Astrocyte of the cerebellum (primary cell): ENCODE data around the gene MBOAT7.
A peak's percentile ranks its signal among the peaks of the same experiment; 100 is the strongest.

Experiments used
- DNase-seq: peaks from one replicate; pipeline ENCODE4 v3.0.0-alpha.2; 2011; ENCODE audit warnings: low read depth
- H3K4me3 ChIP-seq: 2 replicates; pipeline ENCODE4 v1.5.1; 2011; ENCODE audit warnings: mild to moderate bottlenecking, low read depth, low read length, moderate library complexity
- in situ Hi-C: cut with HindIII; loops from 2 replicates; pipeline ENCODE4 v1.10.0; 2017; ENCODE audit warnings: low sequenced_read_pairs
- TF ChIP-seq, protein P1 (sequence below): IDR thresholded peaks from 2 replicates; pipeline ENCODE4 v1.5.1; 2012; ENCODE audit warnings: low read length, low read depth, moderate library complexity, mild to moderate bottlenecking; ENCODE audit errors: missing control alignments

Gene MBOAT7

DNA sequence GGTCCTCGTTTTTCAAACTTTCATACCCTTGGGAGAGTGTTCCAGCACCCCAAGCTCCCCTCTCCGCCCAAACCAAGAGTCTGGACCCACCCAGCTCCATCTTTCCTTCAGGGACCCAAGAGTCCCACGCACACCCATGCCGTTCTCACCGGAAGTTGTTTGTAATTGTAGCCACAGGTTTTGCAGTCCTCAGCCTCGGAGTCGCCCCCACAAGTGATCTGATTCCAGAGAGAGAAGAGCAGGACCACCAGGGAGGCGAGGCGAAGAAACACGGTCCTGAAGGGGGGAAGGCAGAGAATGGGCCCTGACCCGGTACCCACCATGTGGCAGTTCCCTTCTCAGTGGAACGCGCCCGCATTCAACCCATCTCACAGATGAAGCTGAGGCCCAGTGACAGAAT lies 26.5 kb downstream of the MBOAT7 start:
- TF ChIP-seq, protein P1, sequence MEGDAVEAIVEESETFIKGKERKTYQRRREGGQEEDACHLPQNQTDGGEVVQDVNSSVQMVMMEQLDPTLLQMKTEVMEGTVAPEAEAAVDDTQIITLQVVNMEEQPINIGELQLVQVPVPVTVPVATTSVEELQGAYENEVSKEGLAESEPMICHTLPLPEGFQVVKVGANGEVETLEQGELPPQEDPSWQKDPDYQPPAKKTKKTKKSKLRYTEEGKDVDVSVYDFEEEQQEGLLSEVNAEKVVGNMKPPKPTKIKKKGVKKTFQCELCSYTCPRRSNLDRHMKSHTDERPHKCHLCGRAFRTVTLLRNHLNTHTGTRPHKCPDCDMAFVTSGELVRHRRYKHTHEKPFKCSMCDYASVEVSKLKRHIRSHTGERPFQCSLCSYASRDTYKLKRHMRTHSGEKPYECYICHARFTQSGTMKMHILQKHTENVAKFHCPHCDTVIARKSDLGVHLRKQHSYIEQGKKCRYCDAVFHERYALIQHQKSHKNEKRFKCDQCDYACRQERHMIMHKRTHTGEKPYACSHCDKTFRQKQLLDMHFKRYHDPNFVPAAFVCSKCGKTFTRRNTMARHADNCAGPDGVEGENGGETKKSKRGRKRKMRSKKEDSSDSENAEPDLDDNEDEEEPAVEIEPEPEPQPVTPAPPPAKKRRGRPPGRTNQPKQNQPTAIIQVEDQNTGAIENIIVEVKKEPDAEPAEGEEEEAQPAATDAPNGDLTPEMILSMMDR, result no peak
- H3K4me3 ChIP-seq, result no peak overlapping the region
- no peak for DNase-seq
- in situ Hi-C loops, result no loop called here

DNA sequence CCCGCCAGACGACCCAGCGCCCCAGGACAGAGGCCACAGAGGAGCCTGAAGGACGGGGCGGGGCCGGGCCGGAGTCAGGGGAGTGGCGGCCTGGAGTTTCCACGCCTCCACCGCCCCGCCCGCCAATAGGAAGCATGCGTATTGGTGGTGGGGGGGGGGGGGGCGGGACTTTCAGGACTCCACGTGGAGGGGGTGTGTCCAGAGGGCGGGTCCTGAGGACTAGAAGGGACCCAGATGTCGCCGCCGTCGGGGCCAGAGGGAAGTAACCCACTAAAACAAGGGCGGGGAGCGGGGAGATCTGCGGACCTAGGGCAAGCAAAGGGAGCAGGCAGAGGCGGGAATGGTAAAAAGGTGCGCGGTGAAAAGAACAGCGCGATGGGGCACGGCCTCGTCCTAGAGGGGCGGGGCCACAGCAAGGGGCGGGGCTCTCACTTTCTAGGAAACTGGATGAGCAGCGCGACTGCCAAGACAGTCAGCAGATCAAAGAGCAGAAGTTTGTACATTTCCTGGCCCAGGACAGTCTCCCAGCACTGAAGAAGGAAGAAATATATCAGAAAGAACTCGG lies 27.1 kb downstream of the MBOAT7 start:
- DNase-seq, result no peak
- TF ChIP-seq, protein P1, result no peak
- in situ Hi-C loops, result no loop called here
- peak overlapping the region; percentile 34 for H3K4me3 ChIP-seq

DNA sequence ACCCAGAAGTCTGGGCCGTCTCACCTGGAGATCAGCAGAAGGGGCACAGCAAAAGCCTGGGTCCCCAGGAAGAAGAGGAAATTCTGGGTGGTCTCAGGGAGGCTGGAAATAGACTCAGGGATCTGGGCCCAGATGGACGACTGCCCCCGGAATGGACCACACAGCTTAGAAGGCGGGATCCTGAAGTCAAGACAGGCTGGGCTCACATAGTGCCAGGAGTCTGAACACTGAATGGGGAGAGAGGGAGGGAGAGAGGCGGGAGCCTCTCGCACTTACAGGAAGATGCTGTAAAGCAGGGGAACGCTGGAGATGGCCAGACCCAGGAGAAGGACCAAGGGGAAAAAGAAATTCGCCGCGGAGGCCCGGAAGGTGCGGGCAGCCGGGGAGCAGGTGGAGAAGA lies 28.5 kb downstream of the MBOAT7 start:
- DNase-seq, result no peak
- in situ Hi-C loops, result no loop called here
- TF ChIP-seq, protein P1, result no peak
- peak overlapping the region; percentile 67 for H3K4me3 ChIP-seq

DNA sequence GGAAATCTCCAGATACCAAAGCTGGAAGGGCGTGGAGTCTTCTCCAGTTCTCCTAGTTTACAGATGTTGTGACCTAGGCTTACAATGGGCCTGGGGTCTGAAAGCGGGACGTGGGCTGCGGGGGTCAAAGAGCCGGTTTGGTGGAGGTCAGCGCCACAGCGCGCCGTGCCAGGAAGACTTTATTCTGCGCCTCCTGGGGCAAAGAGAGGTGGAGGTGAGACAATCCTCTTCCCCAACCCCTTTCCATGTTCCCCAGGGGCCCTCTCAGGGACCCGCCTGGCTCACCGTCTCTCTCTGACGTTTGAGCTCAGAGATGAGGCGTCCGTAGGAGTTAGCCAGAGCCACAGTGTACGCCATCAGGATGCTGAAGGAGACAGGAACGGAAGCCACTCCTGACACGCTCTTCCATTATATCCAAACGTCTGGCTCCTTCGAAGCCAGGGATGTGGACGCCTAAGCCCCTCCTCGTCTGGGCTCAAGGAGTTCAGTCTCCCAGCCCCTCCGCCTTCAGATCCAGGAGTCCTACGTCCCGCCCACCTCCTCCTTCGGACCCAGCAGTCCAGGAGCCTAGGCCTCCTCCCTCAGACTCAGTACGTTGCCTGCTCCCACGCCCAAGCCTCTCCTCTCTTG lies 29.1 kb downstream of the MBOAT7 start:
- DNase-seq, result no peak
- H3K4me3 ChIP-seq, result peak overlapping the region; percentile 67
- in situ Hi-C loops, result no loop called here
- TF ChIP-seq, protein P1, result no peak

DNA sequence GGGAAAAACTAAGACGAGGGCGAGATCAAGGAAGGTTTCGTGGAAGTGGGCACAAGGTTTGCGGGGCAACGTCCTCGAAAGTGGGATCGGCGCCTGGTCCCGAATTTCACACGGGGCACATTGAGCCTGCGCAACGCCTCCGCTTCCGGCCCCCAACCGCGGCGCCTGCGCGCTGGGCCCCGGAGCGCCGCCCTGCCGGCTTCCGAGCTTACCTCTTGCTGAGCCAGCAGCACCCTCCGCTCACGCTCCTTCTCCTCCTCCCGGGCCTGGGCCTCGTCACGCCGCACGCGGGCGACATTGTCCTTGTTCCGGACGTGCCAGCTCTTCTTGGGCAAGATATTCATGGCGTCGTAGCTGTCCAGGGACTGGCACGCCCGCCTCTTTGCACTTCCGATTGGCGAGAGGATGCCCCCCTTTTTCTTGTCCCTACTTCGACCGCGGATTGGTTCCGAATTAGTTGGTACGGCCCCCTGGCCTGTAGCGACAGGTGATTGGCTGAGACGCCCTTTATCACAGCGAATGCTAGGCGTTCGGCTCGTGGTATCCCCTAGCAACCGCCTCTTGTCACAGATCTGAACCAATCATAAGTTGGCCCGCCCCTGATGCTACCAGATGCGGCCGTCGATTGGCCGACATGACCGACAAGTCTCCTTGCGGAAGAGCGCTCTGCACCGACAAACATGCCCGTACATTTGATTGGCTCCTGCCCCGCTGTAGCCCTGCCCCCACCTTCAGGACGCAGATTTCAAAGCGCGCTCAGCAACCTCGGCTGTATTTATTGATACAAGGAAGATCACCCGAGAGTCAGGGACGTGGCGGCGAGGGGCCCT lies 29.8 kb downstream of the MBOAT7 start, which contains the start of gene LENG1:
Gene LENG1, minus strand, starts transcription at position 370 of the 830 bp plus-strand sequence. Its CDS starts 26 bp downstream, at position 344.
- in situ Hi-C loops, result no loop called here
- DNase-seq, result peak; percentile 100
- H3K4me3 ChIP-seq, result peak within 1 kb of the TSS; percentile 67
- TF ChIP-seq, protein P1, result peak; percentile 28

DNA sequence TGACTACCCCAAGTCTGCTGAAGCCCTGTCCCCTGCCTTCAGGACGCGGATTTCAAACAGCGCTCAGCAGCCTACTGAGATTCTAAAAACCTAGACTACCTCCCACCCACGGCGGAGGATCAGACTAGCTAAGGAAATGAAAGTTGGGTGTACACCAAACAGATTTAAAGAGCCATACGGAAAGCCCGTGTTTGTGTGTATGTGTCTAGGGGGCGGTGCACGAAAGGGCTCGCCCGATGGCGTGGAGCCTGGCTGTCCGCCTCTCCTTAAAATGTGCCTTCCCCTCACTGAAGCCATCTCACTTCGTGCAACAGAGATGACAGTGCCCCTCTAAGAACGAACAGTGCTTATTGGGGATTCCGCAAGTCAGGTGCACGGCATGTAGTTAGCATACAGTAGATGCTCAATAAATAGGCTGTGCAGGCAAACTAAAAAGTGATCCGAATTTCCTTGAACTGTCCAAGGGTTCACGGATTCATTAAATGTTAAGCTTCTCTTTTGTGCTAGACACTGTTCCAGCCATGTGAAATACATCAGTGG lies 30.5 kb downstream of the MBOAT7 start:
- no peak for DNase-seq
- in situ Hi-C loops, result no loop called here
- TF ChIP-seq, protein P1, result no peak
- H3K4me3 ChIP-seq, result peak overlapping the region; percentile 67
